GM19193 (cell line): Measurements from ENCODE around the gene ABHD12B.

ENCODE experiments used
- POLR2A ChIP-seq: IDR thresholded peaks from 4 replicates; pipeline ENCODE4 v1.6.1; 2011; ENCODE audit not compliant: insufficient read depth, insufficient read length; ENCODE audit errors: extremely low read depth

Gene ABHD12B

DNA sequence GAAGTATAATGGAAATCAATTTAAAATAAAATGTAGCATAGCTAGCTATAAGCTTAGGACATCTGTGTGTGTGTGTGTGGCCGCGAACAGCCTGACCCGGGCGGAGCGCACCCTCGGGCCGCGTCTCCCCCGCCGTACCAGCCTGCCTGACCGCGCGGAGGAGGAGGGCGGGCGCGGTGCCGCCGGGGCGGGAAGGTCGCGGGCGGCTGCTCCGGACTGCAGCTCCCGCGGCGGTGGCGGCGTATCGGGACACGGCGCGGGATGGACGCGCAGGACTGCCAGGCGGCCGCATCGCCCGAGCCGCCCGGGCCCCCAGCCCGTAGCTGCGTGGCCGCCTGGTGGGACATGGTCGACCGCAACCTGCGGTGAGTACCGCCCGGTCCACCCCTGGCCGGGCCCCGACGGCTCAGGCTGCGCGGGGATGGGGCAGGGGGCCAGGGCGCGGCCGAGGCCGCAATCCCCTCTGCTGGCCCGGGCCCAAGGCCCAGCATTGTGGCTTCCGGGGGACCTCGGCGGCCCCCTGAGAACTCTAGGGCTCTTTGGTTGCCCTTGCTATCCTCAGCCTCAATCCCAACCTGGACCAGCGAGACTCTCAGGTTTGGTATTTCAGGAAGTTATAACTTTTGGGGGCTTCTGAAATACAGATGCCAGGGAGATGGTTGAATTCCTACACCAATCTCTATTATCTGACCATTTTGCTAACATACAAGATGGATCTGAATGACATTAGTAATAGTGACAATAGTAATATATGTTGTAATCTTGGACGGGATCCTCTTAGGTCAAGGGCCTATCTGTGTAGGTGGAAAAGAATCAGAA lies at the start of gene ABHD12B:
Gene ABHD12B (plus strand): TSS at position 140 of the 819 bp plus-strand sequence. CDS start 122 bp downstream, at position 262.
- no peak for TF ChIP-seq POLR2A

DNA sequence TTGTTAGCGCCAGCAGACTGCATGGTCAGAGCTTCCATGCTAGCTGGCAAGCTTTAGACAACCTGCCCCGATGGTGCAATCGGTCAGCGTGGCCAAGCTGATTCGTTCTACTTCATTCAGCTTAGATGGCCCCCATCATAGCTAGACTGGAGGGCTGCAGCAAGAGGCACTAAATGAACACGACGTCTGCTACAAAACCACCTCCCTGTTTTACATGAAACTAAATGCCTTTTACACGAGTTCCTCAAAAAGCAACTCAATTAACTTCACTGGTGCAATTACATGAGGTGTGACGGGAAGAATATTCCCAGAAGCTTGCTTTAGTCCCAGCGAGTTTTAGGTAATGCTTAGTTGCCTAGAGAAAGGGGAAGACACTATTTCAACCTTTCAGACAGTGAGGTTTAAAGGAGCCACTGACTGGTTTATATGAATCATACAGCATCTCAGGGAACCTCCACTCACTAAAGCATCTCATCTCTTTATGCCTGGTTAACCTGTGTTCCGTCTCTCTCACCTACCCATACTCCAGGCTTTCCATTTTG lies 49.3 kb upstream of the ABHD12B start:
- TF ChIP-seq POLR2A = no peak

DNA sequence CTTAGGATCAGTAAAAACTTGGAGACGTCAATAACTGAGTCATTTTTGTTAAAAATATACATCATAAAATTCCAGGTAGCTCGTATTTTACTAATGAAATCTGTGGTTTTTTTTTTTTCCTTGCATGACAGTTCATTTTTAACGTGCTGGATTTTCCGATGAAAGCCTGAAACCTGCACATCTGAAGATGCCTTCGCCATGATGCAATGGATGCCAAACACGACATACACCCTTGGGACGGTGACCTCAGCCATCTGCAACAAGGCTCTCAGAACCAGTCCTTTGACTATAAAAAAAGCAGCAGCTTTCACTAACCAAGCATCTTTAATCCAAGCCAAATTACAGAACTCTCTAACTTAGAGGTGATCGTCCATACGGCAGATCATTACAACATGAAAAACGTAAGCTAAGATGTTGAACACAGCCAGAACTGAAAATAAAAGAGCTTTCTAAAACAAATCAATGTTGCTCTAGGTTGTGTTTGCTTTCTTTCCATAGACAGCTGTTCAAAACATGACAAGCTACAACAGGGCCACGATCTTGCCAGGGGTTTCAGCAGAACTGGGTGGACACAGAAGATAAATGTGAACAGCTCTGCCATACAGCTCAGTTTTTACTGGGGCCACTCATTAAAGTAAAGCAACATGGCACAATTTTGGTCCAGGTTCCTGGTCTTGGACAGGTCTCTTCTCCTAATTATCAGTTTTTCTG lies 48.6 kb upstream of the ABHD12B start:
- TF ChIP-seq POLR2A = no peak

GRCh38 chr14:50823762-50824636 lies 47.9 kb upstream of the ABHD12B start:
- TF ChIP-seq POLR2A = no peak

GRCh38 chr14:50825307-50825706 lies 46.5 kb upstream of the ABHD12B start:
- TF ChIP-seq POLR2A = no peak

GRCh38 chr14:50826681-50827080 lies 45.2 kb upstream of the ABHD12B start:
- TF ChIP-seq POLR2A = no peak

GRCh38 chr14:50828721-50829488 lies 42.9 kb upstream of the ABHD12B start:
- TF ChIP-seq POLR2A = no peak

- TF ChIP-seq POLR2A = no peak
Measured at GRCh38 chr14:50829489-50830043, 42.3 kb upstream of the ABHD12B start.

GRCh38 chr14:50830044-50830931 lies 41.6 kb upstream of the ABHD12B start:
- TF ChIP-seq POLR2A = no peak

GRCh38 chr14:50830932-50831725 lies 40.7 kb upstream of the ABHD12B start, which contains the start of gene NIN:
TSS of gene NIN (minus strand) at chr14:50831162. CDS start at chr14:50822056, 9,106 bp downstream.
- peak; percentile 83 for TF ChIP-seq POLR2A

DNA sequence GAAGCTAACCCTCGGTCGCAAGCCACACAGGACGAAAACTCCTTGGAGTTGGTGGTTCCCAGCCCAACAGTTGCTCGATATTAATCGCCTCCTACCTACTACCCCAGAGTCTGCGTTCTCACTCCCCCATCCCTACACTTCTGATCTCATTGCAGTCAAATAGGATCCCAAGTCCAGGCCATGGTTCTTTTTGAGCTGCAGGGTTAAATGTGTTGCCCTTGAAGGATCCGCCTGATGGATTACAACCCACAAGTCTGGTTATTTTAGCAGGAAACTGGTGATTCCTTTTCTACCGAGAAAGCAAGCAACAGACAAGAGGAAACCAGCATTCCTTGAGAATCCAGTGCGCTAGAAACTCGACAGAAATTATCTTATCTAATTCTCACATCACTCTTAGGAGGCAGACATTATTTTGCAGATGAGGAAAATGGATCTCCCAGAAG lies 40.1 kb upstream of the ABHD12B start:
- no peak for TF ChIP-seq POLR2A
